K562 treated with DMSO at 1 percent for 4 hours (cell line): ENCODE results near the gene STX7. TPM values are rescaled to one million over a fixed set of nuclear protein-coding genes. Genes with fewer than 3 reads are reported as not detected.

Source experiments
- total RNA-seq: library from RNA; unstranded; fragments of 300-600 nt; gene quantifications from 2 replicates; pipeline ENCODE4 v1.2.3, GENCODE V29; 2022; ENCODE audit not compliant: insufficient read depth

The STX7 gene
- 10.1 and 14.8 TPM in 2 replicates for total RNA-seq

DNA sequence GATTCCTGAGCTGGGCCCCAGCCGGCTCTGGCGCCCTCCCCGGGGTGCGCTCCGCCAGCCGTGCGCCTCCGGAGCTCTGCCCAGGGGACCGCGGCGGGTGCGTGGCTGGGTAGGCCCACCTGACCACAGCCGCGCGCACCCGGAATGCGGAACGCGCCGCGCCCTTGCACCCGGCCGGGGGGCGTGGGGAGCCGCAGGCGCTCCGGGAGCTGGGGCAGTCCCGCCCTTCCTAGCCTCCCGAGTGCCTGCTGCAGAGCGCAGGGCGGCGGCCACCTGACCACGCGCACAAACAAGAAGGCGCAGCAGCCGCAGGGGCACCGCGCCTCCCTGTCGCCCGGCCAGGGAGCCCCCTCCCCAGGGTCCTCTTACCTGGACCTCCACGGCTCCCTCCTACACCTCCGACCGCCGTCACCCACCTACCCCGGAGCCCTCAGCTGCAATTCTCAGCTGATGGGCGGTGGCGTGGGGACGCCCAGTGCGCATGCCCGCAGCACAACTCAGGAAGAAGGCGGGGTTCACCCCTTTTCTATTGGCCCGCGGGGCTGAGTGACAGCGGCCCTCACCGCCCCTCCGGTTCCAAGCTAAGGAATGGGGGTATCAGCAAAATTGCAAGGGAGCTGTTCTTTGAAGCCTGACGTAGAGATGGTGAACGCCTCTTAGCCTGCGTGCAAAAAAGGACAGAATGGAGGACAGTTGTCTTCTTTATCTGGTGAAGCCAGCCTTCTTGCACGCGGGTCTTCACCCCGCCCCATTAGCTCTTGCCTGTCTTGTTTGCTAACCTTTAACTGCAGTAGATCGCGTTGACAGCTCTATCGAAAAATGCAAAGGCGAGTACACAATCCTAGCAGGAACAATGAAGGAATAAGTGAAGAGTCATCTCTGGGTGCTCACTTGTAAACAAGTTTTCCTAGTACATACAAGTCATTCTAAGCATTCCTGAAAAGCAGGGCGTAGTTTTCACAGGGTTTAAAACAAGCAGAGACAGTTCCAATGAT lies at the start of gene STX7:
Gene STX7 (minus strand): TSS at position 479 of the 995 bp plus-strand sequence. CDS start 9,586 bp downstream, outside the sequence.

GRCh38 chr6:132552372-132552771 lies 39.5 kb upstream of the STX7 start, which contains the start of gene TAAR8:
Gene TAAR8 (plus strand): TSS chr6:132552672. CDS start chr6:132552693, 21 bp downstream.

DNA sequence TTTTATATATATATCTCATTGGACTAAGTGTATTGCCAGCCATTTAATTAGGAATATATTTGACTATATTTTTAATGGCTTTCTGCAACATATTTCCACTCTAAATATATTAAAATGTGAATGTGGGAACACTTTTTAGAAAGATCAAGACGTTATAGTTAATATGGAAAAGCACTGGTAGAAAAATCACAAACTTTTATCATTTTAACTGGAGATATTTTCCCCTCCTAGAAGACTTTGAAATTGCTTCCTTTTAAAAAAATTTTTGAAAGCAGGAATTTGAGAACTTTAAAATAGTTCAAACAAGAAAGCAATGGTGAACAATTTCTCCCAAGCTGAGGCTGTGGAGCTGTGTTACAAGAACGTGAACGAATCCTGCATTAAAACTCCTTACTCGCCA lies 25.1 kb upstream of the STX7 start, which contains the start of gene TAAR9:
Gene TAAR9 (plus strand): TSS at position 301 of the 400 bp plus-strand sequence. CDS start 13 bp downstream, at position 314.

DNA sequence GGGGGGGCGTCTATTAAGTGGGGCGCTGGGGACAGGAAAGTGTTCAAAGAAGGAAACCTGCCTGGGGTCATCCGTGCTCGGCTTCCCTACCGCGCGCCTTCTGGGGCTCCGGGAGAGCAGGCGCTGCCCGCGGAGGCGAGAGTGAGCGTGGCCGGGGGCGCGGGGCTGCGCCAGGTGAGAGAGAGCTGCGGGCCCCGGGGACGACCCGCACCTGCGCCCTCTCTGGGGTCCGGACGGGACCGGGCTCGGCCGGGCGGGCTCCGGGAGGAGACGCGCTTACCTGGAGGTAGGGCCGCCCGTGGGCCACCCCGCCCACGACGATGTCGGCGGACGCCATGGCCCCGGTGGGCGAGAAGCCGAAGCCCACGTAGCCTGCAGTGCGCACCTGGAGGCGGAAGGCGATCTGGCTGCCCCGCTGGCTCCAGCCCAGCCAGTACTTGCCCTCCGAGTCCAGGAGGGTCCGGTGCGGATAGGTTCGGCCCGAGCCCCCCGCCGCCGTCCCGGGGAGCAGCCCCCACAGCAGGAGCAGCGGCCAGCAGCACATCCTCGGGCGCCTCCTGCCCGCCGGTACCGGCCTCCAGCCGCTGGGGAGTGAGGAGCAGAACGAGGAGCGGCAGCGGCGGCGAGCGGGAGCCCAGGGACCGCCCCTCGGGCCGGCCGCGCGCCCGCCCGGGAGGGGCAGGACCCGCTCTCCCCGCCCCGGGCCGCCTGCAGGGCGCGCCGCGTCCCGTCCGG lies 111.9 kb downstream of the STX7 start, which contains the start of gene MOXD1:
Gene MOXD1 (minus strand): TSS at position 593 of the 735 bp plus-strand sequence. CDS start 49 bp downstream, at position 544.

Other genes starting within 250 kb of the STX7 start
- not detected in 2 replicates for gene MOXD1, start 111.6 kb downstream of the STX7 start, total RNA-seq
- gene TAAR9, start 25.2 kb upstream of the STX7 start, total RNA-seq, result not detected in 2 replicates
- not detected in 2 replicates for gene TAAR8, start 39.6 kb upstream of the STX7 start, total RNA-seq
- gene TAAR6, start 57.2 kb upstream of the STX7 start, total RNA-seq, result not detected in 2 replicates
- gene TAAR5, start 76.6 kb upstream of the STX7 start, total RNA-seq, result not detected in 2 replicates
- gene TAAR2, start 111.2 kb upstream of the STX7 start, total RNA-seq, result not detected in 2 replicates
- not detected in 2 replicates for gene TAAR1, start 146.1 kb upstream of the STX7 start, total RNA-seq
- gene VNN1, start 200.9 kb upstream of the STX7 start, total RNA-seq, result not detected in 2 replicates
- not detected in 2 replicates for gene VNN2, start 244.8 kb upstream of the STX7 start, total RNA-seq